ENCODE results near the gene YJEFN3.

DNA sequence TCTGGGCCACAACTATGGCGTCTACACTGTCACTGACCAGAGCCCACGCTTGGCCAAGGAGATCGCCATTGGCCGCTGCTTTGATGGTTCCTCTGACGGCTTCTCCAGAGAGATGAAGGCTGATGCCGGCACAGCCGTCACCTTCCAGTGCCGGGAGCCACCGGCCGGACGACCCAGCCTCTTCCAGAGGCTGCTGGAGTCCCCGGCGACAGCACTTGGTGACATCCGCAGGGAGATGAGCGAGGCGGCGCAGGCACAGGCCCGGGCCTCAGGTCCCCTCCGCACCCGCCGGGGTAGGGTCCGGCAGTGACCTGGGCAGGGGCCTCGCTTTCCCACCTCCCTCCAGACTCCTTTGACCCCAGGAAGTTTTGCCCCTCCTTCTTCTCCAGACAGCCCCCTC is 17.0 kb downstream of the YJEFN3 start:
- TF ChIP-seq, protein P1, sequence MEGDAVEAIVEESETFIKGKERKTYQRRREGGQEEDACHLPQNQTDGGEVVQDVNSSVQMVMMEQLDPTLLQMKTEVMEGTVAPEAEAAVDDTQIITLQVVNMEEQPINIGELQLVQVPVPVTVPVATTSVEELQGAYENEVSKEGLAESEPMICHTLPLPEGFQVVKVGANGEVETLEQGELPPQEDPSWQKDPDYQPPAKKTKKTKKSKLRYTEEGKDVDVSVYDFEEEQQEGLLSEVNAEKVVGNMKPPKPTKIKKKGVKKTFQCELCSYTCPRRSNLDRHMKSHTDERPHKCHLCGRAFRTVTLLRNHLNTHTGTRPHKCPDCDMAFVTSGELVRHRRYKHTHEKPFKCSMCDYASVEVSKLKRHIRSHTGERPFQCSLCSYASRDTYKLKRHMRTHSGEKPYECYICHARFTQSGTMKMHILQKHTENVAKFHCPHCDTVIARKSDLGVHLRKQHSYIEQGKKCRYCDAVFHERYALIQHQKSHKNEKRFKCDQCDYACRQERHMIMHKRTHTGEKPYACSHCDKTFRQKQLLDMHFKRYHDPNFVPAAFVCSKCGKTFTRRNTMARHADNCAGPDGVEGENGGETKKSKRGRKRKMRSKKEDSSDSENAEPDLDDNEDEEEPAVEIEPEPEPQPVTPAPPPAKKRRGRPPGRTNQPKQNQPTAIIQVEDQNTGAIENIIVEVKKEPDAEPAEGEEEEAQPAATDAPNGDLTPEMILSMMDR (IDR thresholded peaks at IDR 0.05) = no peak
- TF ChIP-seq POLR2A (IDR thresholded peaks at IDR 0.05) = no peak
- TF ChIP-seq POLR2AphosphoS5 (IDR thresholded peaks at IDR 0.05) = no peak
- TF ChIP-seq EP300 (IDR thresholded peaks at IDR 0.05) = no peak
